ENCODE data around the gene ZNF563.

DNA sequence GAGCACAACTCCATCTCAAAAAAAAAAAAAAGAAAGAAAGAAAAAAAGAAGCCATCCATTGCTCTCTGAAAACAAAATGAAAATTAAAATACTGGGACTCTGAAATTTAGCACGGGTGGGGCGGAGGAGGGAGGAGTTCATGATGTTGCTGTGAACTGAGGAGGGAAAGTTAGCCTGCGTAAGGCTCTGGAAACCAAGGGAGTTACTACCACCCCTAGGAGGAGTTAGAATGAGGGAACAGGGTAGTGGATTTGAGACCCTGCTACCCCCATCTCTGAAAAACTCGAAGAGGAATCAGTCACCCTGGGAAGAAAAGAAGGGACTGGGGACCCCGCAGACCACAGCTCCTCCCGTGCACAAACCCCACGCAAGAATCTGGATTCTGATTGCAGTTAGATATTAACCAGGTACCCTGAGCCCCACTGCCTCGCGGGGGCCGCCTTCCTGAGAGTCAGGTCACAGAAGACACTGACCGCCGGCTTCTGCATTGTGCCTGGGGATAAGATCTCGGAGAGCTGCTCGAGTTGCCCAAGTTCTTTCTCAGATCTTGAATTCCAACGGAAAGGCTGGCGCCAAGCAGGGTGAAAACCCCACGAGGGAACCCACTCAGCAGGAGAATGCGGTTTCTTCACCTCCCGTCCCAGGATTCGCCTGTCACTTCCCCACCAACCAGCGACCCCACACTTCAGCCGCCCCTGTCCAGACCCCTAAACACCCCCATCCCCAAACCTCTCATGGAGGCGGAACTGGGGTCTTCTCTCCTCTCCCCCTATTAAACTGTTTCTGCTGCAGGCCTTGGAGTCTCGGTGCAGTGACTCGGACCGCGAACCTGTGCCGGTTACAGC, 31.2 kb upstream of the ZNF563 start:
- TF ChIP-seq, protein P1, sequence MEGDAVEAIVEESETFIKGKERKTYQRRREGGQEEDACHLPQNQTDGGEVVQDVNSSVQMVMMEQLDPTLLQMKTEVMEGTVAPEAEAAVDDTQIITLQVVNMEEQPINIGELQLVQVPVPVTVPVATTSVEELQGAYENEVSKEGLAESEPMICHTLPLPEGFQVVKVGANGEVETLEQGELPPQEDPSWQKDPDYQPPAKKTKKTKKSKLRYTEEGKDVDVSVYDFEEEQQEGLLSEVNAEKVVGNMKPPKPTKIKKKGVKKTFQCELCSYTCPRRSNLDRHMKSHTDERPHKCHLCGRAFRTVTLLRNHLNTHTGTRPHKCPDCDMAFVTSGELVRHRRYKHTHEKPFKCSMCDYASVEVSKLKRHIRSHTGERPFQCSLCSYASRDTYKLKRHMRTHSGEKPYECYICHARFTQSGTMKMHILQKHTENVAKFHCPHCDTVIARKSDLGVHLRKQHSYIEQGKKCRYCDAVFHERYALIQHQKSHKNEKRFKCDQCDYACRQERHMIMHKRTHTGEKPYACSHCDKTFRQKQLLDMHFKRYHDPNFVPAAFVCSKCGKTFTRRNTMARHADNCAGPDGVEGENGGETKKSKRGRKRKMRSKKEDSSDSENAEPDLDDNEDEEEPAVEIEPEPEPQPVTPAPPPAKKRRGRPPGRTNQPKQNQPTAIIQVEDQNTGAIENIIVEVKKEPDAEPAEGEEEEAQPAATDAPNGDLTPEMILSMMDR (IDR thresholded peaks at IDR 0.05) = no peak
- no peak for TF ChIP-seq POLR2AphosphoS5 (IDR thresholded peaks at IDR 0.05)
